IPS-11a (cell line): ENCODE data around the gene HOXB7.

ENCODE experiments used
- H3K4me3 ChIP-seq: one replicate; pipeline ENCODE4 v1.5.1; 2013; ENCODE audit warnings: low read depth, low read length, control low read depth

HOXB7 gene

DNA sequence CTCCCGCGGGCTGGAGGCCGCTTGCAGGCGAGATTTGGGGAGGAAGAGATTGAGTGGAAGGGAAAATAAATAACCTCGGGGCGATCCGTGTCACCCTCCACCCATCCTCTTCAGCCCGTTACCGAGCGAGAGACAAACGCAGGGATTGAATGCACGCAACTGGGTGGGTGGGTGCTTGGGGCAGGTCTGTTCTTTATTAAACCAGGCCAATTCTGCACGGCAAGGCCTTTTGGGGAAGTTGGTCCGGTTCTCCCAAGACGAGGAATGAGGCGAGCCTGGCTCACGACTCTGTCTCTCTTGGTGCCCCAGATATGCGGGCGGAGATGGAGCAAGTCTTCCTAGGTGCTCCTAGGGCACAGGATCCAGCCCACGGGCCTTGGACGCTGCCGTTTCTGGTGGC is 396 bp upstream of the HOXB7 start:
- no peak overlapping the region for H3K4me3 ChIP-seq

DNA sequence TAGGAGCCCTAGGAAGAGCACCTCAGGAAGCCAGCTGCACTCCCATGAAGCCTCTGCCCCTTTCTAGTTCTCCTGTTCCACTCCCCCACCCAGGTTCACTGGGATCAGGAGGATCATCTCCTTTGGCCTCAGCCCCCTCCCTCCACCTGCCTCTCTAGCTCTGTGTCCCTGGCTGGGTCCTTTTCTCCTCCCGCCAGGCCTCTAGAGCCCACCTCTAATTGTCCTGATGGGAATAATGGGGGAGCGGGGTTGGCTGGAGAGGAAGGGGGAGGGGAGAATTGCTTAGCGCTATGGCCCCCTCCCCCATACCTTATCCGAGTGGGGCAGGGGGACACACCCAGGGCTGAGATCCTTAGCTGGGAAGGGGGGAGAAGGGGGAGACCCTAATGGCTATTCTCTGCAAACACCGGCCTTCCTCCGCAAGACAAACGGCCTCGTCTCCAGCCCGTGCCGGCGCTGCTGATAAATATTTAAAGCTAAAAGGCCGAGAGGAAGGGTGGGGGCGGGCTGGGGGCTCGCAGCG is 997 bp downstream of the HOXB7 start:
- no peak overlapping the region for H3K4me3 ChIP-seq

GRCh38 chr17:48609033-48609432 is 1.8 kb downstream of the HOXB7 start:
- H3K4me3 ChIP-seq, result peak overlapping the region; percentile 4

DNA sequence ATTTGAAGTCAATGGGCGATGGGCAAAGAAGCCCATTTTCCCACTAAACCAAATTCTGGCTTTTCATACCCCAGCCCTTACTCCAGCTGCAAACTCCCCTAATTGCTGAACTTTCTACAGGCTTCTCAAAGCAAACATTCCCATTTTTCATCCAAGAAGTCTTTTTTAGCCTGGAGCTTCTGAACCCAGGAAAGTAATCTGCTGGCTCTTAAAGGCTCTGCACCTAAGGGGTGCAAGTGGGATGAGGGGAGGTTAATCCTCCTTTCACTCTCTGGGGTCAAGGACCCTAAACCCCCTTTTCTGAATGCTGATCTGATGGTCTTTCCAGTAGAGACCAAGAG is 2.4 kb downstream of the HOXB7 start:
- no peak overlapping the region for H3K4me3 ChIP-seq

DNA sequence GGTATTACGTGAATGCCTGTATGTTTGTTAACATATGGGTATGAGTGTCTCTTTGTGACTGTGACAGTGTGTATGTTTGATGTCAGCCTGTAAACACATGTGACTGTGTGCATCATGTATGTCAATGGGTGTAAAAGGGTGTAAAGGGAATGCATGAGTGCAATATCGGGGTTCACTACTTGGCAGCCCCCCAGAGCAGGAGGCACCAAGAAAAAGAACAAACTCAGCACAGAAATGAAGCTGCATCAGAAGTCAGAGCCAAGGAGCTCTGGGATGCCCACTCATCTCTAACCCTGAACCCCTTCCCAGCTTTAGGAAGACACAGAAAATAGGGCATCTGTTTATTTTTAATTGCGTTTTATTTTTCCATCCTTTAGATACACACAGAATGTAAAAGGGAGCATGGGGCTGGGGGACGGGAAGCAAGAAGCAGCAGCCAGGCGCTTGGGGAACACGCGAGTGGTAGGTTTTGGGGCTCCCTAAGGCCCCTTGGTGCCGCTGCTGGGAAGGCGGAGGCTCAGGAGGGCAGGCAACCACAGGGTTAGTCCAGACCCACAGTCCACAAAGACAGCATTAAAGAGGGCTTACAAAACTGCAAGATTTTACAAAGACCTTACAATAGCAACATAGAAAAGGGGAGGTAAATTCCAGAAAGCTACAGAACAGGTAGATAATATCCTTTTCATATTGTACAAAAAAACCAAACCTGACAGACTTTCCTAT is 3.8 kb downstream of the HOXB7 start:
- no peak overlapping the region for H3K4me3 ChIP-seq

- H3K4me3 ChIP-seq, result no peak overlapping the region
These were observed 4.6 kb downstream of the HOXB7 start for GRCh38 chr17:48605991-48606891.

GRCh38 chr17:48605409-48605919 is 5.4 kb downstream of the HOXB7 start:
- no peak overlapping the region for H3K4me3 ChIP-seq

DNA sequence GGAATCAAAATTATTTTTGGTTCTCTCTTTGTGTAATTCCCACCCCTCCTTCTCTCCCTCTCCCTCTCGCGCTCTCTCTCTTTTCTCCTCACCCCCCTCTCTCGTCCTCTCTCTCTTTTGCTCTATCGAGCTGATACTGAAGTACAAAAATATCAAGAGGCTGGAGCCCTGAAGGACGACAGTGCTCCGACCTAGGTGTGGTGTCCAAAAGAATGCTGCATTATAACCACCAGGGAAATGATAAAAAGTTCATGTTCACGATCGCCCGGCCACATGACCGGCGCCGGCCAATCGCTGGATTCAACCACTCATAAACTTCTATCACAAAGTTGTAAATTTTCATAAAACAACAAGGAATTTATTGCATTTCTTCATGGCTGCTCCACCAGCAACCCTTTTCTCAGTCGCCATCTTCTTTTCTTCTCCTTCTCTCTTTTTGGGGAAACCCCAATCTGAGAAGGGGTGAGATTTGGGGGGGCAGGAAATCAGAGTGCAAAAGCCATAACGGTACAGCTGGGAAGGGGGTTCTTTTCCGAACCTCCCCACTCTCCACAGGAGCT is 6.0 kb downstream of the HOXB7 start, which contains the start of gene HOXB6:
Gene HOXB6, minus strand, starts transcription at position 217 of the 560 bp plus-strand sequence. CDS start 6,836 bp downstream, outside the sequence.
- H3K4me3 ChIP-seq, result no peak within 1 kb of the TSS

DNA sequence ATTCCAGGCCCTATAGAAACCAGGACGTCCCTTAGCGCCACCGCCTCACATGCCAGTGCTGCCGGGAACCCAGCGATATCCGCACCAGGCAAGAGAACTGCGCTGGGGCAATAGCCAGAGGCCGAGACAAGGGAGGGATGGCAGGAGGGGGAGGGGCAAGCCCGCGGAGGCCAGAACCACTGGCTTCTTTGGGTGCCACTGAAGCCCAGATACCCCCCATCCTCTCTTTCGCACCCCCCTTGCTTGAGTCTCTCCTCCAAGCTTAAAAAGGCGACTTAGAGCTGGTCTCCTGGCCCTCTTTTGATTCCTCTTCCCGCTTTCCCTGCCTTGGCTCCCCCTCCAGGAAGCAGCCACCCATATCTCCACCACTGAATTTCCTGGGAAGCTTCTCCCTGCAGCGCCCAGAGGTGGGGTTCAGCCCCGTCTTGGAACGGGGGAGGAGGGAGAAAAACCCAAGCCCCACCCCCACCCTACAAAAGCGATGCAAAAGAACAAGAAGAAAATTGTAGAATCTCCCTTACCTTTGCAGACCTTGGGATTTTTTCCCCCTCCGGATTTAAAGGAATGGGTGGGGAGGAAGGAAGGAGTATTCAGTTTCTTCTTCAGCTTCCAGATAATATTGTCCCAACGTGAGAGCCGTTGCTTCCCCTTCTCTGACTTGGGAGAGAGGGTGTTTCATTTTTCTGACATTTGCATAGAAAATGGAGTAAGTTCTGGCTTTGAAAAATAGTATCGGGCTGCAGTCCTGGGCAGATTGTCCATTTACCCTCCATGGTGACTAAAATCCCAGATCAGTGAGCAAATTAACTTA is 6.7 kb downstream of the HOXB7 start:
- H3K4me3 ChIP-seq, result no peak overlapping the region

GRCh38 chr17:48601539-48602425 is 9.0 kb downstream of the HOXB7 start:
- H3K4me3 ChIP-seq, result no peak overlapping the region

DNA sequence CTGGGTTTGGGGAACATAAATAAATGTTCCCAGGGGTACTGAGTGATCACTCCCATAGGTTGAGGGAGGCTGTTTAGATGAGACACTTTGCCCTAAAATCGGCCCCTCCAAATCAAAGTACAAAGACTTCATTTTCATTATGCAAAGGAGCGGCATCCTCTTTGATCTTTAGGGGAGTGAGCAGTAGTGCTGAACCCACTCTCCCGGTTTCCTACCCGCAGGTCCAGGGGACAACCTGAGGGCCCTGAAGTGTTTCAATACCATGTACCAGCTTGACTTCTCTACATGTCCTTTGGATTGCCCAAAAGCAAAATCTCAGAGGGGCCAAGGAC is 9.6 kb downstream of the HOXB7 start:
- H3K4me3 ChIP-seq, result no peak overlapping the region

- no peak overlapping the region for H3K4me3 ChIP-seq
These were observed 10.3 kb downstream of the HOXB7 start for GRCh38 chr17:48600244-48601098.

DNA sequence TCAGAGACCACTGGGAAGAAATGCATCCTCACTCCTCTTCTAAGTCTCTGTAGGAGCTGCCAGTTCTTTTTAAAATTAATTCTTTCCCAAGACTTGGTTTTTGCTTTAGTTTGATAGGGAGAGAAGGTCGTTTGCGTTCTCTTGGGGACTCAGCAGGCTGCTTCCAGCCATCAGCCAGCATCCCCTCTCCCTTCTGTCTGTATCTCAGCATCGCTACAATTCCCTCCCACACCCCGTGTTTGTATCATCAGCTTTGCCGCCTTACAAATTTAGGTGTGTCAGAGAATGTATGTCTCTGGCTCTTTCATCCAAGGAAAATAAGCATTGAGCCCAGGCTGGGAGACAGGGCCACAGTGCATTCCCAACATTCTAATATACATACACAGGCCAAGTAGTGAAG is 11.5 kb downstream of the HOXB7 start:
- H3K4me3 ChIP-seq, result no peak overlapping the region

DNA sequence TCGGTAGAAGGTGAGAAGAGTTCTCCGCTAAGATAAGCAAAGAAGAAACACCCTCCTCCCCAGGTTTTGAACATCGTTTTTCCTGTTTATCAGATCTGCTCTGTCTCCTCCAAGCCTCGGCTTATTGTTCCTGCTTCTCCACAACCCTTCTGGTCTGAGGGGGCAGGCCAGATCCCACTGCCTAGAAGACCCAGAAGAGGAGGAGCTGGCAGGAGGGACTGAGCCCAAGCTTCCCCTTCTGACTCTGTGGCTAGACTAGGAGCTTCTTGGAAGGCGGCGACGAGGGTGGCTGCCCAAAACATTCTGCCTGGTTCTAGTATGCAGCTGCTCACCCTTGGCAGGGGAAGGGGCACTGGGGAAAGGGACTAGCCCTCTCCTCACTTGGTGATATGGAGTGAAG is 12.1 kb downstream of the HOXB7 start:
- no peak overlapping the region for H3K4me3 ChIP-seq

DNA sequence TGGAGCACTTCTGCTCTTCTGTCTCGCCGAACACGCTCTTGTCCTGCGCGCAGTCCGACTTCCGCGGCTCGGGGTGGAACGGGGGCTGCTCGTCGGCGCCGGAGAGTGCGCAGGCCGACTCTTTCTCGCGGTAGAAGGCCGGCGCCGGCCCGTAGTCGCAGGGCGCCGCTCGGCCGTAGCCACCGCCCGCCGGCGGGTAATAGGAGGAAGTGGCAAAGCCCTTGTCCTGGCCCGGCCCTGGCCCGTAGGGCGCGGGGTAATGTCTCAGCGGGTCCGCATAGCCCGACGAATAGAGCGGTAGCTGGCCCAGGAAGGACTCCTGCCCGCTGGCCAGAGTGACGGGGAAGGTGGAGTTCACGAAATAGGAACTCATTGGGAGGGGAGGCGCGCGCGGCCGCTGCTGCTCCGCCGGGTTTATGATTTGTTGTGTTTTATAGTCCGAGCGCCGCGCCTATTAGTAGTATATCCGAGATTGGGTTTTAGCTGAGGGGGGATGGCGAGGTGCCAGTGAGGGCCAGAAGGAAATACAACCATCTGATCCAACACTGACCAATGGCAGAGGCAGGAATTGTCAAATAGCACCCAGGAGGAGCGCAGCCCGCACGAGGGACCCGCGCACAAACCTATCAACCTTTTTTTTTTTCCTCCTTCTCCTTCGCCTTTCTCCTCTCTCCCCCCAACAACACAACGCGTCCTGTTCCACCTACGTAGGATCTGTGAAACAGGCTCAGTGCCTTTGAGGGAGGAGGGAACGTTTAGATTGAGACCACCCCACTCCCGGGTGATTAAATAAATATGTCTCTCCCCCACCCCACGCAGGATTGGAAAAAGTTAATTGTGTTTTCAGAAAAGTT is 12.8 kb downstream of the HOXB7 start:
- H3K4me3 ChIP-seq, result no peak overlapping the region

DNA sequence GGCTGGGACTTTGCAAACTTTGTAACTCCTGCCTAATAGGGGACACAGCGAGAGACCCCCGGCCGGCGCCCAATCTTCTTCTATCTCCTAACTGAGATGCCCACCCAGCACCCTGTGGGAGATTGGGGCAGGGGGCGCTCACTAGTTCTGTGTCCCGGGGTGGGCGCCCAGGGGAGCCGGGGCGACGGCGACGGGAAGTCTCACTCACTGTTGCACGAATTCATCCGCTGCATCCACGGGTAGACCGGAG is 13.4 kb downstream of the HOXB7 start:
- H3K4me3 ChIP-seq, result no peak overlapping the region

DNA sequence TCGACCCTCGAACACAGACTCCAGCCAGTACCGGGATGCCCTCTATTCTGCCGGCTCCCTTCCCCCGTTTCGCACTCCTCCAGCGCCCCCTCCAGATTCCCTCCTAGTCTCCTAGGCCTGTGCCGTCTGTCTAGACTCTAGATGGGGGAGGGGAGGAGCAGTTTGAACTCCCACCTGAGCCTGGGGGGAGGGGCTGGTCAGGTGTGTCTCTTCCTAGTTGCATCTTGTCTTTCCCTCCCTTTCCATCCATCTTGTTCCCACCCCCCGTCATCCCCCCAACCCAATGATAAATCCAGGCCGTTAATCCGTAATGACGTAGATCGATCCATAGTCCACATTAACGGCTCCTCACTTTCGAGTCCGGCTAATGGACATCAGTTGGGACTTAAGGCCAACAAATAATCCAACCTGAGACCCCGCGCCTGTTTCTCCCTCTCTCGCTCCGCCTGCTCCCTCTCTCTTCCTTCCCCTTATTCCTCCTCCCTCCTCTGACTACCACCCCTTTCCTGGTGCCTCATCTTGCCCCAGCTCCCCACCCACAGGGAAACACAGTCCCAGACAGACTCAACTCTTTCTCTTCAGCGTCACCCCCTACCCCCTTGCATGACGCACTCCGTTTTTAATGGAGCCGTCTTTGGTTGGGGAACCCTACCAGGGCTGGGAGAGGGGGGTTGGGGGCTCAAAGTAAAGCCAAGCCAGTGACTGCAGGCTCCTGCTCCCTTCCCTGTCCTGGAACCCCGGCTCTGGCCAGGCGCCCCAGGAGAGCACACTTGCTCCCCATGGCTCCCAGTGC is 13.9 kb downstream of the HOXB7 start:
- H3K4me3 ChIP-seq, result no peak overlapping the region
